G401.6 (cell line): ENCODE measurements around the gene NSUN3.

Source experiments
- FAIRE-seq: peaks from 2 replicates; lab custom pipeline; 2012; peaks lifted over from hg19 to GRCh38; lab: Jason Lieb, UNC

The NSUN3 gene

DNA sequence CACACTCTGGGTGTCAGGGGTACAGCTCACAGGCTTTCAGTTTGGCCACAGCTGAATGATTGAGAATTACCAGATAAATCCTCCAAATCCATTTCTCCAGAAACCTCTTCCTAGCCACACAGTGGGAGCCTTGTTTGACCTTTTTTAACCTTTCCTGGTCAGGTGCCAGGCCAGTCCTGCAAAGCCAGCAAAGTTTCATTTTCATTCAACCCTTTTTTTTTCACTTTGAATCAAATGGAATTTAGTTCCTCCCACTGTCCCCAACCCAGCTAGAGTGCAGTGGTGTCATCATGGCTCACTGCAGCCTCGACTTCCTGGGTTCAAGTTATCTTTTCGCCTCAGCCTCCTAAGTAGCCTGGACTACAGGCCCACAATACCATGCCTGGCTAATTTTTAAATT lies 67.8 kb downstream of the NSUN3 start:
- FAIRE-seq: no peak

- no peak for FAIRE-seq
These were observed 69.9 kb downstream of the NSUN3 start for GRCh38 chr3:94132777-94133176.

DNA sequence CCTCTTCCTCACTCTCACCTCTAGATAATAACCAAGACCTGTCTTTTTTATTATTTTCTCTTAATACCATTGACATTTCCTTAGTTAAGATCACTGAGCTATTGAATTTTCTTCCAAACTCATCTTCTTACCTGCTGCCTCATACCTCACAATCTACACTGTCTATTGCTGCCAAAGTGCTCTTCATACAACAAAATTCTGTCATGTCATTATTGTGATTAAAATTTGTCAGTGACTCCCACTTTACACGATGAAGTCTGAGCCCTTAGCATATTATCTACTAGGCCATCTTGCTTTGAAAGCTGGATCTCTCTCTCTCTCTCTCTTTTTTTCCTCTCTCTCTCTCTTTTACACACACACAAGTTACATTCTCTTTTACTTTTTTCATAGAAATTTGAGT lies 73.3 kb downstream of the NSUN3 start:
- no peak for FAIRE-seq

- FAIRE-seq: no peak
These were observed 74.5 kb downstream of the NSUN3 start for GRCh38 chr3:94137377-94137776.

GRCh38 chr3:94146455-94146854 lies 83.6 kb downstream of the NSUN3 start:
- no peak for FAIRE-seq

DNA sequence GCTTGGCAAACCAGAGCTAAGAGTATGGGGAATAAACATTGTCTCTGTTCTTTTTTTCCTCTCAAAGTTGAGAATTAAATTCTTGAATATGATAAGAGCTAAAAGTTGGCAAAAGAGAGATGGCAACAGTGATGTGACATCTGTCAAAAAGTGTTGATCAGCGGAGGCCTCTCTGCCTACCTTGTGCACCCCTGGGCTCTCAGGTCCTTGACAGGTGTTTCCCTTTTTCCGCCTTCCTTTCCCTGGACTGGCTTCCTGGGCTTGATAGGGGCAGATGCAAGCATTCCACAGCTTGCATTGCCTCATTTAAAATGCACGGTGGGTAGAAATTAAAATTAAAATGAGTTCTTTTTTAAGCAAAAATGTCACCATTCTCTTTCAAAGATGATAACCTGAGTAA lies 84.2 kb downstream of the NSUN3 start:
- no peak for FAIRE-seq

DNA sequence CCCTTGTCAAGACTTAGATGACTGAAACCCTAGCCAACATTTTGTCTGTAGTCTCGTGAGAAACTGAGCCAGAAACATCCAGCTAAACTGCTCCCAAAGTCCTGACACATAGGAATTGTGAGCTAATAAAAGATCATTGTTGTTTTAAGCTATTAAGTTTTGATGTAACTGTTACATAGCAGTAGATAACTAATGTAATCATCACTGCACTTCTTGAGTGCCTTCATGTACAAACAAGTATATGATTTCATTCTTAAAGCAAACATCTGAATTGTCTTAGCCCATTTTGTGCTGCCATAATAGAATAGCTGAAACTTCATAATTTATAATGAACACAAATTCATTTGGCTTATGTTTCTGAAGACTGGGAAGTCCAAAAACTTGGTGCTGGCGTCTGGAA lies 87.3 kb downstream of the NSUN3 start:
- no peak for FAIRE-seq

DNA sequence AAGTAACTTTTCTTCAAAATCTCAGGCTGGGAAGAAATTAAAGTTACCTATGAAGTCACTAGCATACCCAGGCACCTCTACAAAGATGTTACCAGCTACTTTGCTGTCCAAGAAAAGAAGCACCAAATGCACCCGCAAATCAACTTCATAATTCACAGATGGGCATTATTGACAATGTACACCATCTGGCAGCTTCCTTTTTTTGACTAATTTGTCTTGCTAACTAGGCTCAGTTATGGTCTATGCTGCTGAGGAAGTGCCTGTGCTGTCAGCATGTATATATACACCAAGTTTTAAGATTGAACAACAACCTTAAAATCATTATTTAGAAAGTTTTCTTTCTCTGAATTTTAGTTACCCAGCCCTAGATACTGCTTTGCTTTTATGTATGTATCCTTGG lies 93.8 kb downstream of the NSUN3 start:
- no peak for FAIRE-seq

DNA sequence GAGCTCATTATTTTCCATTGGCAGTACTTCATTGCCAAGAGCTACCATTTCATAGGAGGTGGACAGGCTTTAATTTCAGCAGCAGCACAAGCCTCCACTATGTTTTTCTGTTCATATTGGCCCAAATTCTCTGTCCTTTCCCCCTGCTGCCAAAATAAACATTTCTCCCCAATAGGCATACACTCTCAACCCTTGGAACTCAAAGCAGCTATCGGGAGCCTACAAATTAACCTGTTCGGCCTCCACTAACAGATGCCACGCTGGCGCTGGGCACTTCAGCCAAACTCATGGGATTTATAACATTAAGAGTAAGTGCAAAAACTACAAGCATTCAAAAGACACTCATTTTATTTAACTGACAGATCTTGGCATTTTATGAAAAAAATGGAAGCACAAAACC lies 95.7 kb downstream of the NSUN3 start:
- no peak for FAIRE-seq

GRCh38 chr3:94159062-94159828 lies 96.4 kb downstream of the NSUN3 start:
- FAIRE-seq: no peak

GRCh38 chr3:94162700-94163099 lies 99.8 kb downstream of the NSUN3 start:
- no peak for FAIRE-seq

- no peak for FAIRE-seq
These were observed 104.5 kb downstream of the NSUN3 start for GRCh38 chr3:94167346-94167745.

GRCh38 chr3:94167796-94168195 lies 104.9 kb downstream of the NSUN3 start:
- FAIRE-seq: no peak

- FAIRE-seq: no peak
These were observed 109.1 kb downstream of the NSUN3 start for GRCh38 chr3:94171954-94172353.

DNA sequence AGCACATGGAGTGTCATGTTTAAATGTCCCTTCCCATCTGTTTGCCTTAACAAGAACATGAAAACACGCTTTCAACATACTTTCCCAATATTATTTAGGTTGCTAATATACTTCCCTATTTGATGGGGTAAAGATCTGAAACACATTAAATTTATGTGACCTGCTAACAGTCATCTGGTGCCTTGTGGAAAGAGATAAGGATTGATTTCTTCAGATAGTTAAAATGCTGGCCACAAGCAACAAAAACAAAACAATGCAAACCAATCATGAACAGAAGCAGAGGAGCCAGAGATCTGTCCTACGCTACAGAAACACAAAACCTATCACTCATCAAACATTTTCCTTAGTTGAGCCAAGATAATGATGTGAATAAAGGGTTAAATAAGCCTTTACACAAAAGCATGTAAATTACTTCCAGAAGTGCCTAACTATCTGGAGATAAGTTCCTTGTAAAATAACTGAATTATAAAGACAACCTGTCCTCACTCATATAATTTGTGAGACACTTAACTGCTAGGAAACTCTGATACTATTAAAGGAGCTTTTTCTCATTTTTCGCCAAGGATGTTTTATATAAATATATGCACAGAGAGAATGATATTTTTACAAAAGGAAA lies 109.9 kb downstream of the NSUN3 start:
- FAIRE-seq: no peak

- no peak for FAIRE-seq
These were observed 111.0 kb downstream of the NSUN3 start for GRCh38 chr3:94173673-94174434.

DNA sequence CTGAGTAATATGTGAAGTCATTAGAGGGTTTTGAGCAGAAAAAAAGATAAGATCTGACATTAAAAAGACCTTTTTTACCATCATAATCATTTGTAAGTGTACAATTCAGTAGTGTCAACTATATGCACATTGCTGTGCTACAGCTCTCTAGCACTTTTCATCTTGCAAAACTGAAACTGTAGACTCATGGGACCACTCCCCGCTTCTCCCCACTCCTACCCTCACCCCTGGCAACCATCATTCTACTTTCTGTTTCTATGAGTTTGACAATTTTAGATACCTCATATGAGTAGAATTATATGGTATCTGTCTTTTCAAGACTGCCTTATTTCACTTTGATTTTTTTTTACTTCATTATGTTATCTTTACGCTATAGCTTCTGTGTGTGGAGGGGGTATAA lies 112.8 kb downstream of the NSUN3 start:
- no peak for FAIRE-seq

DNA sequence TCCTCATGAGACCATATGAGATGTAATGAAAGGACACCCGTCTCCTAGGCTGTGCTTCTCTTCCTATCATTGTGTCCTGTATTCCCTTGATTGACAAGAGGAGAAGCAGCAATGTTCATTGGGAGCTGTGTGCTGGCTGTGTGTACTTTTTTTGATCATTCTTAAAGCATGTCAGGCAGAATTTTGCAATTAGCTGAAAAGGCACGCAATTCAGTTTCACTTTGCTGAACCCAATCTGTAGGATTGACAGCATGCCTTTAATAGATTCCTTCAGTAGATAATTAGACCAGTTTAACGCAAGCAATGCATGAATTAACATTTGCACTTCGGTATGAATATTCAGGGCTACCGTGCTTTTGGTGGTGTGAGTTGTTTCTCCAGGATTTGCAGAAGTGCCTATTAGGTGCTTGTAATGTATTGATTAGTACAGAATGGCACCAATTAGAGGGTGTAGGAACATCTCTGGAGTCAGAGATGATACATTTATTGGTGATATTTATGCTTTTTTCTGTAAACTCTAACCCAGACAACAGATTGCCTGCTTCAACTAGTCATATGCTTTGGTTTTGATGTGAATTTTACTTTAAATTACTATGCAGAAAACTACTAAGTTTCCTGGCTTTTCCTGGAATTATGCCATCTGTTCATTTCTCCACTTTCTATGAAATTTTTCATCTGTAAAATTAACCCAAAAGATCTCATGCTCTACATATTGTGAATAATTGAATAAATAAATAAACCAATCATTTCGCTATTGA lies 114.3 kb downstream of the NSUN3 start:
- no peak for FAIRE-seq
